Caco-2 (cell line): ENCODE measurements around the gene SPESP1. TPM values are rescaled to one million over a fixed set of nuclear protein-coding genes. Genes with fewer than 3 reads are reported as not detected.

Experiments
- BruUV-seq: library from RNA; stranded (reverse); fragments of 400-500 nt; replicated peaks from 2 replicates; lab custom pipeline; 2021; lab: Mats Ljungman, UMichigan
- CTCF ChIA-PET: fragments of 300-600 bp; sonication (Branson Sonifier 250); formaldehyde crosslinking; loops from one replicate; lab custom pipeline; 2022; ENCODE audit warnings: antibody characterized with exemption; lab: Charles Lee
- POLR2A ChIA-PET: fragments of 300-600 bp; sonication (Branson Sonifier 250); formaldehyde crosslinking; loops from one replicate; lab custom pipeline; 2022; ENCODE audit warnings: antibody characterized with exemption; lab: Charles Lee
- DNase-seq, 2 experiments: peaks; one replicate each; pipeline versions ENCODE4 v3.0.0 to v3.0.0-alpha.2; 2020 to 2022
- H3K27me3 ChIP-seq: replicated peaks from 2 replicates; pipeline ENCODE4 v1.6.0; 2011; ENCODE audit warnings: low read length; ENCODE audit not compliant: control insufficient read depth, insufficient read depth
- H3K36me3 ChIP-seq: 2 replicates; pipeline ENCODE4 v1.5.1; 2011; ENCODE audit warnings: low read length; ENCODE audit not compliant: control insufficient read depth, insufficient read depth
- H3K4me1 ChIP-seq: fragments of 250-450 bp; sonication (Bioruptor Pico); 2 replicates; pipeline ENCODE4 v1.5.1; 2020; ENCODE audit warnings: mild to moderate bottlenecking
- H3K4me3 ChIP-seq: 2 replicates; pipeline ENCODE4 v1.5.1; 2011; ENCODE audit warnings: low read depth, mild to moderate bottlenecking, control low read depth, low read length
- H3K9me3 ChIP-seq: fragments of 250-450 bp; sonication (Bioruptor Pico); 2 replicates; pipeline ENCODE4 v1.5.1; 2020; ENCODE audit warnings: mild to moderate bottlenecking, moderate library complexity
- H3K27ac Mint-ChIP-seq: one replicate; pipeline ENCODE4 v1.8.0; 2022; ENCODE audit warnings: mixed read lengths; ENCODE audit not compliant: unreplicated experiment
- H3K27me3 Mint-ChIP-seq: one replicate; pipeline ENCODE4 v1.8.0; 2022; ENCODE audit warnings: mixed read lengths; ENCODE audit not compliant: insufficient read depth, unreplicated experiment
- H3K36me3 Mint-ChIP-seq: one replicate; pipeline ENCODE4 v1.8.0; 2022; ENCODE audit warnings: mild to moderate bottlenecking, mixed read lengths; ENCODE audit not compliant: insufficient read depth, unreplicated experiment
- H3K4me1 Mint-ChIP-seq: one replicate; pipeline ENCODE4 v1.8.0; 2022; ENCODE audit warnings: low read depth, mixed read lengths; ENCODE audit not compliant: unreplicated experiment
- H3K4me3 Mint-ChIP-seq: one replicate; pipeline ENCODE4 v1.8.0; 2022; ENCODE audit warnings: mild to moderate bottlenecking, moderate library complexity, mixed read lengths; ENCODE audit not compliant: unreplicated experiment
- H3K9me3 Mint-ChIP-seq: one replicate; pipeline ENCODE4 v1.8.0; 2022; ENCODE audit warnings: mixed read lengths; ENCODE audit not compliant: unreplicated experiment
- CTCF ChIP-seq, 2 experiments: fragments of 200-600 bp in 1 of 2; IDR thresholded peaks; 1 replicate in 1 of 2; 2 replicates in 1 of 2; pipeline versions ENCODE4 v1.5.1 to v1.8.0; 2011 to 2022; ENCODE audit warnings: antibody characterized with exemption in 1 of 2, control low read depth in 1 of 2, inconsistent platforms in 1 of 2, low read depth in 1 of 2, low read length in 1 of 2, mild to moderate bottlenecking in 1 of 2, moderate library complexity in 1 of 2; ENCODE audit not compliant: insufficient read depth in 1 of 2, severe bottlenecking in 1 of 2, unreplicated experiment in 1 of 2
- intact Hi-C: fragments of 100-400 bp; cut with micrococcal nuclease; formaldehyde crosslinking; loops from one replicate; pipeline ENCODE4 v1.10.0; 2022; ENCODE audit not compliant: unreplicated experiment
- total RNA-seq: library from RNA; stranded (reverse); gene quantifications from 2 replicates; pipeline ENCODE4 v1.2.3, GENCODE V29; 2022

SPESP1 gene
- total RNA-seq, 1 experiment from 2014 or later = not detected

GRCh38 chr15:68933001-68933400 lies 2.7 kb downstream of the SPESP1 start:
- TF ChIP-seq CTCF (IDR thresholded peaks at IDR 0.05; ENCODE audit: insufficient read depth in 1 of 2, low read depth in 1 of 2, low read length in 1 of 2, severe bottlenecking in 1 of 2, unreplicated experiment in 1 of 2) = no peak
- no peaks in the 10 kb centered on the region for H3K9me3 ChIP-seq
- H3K36me3 ChIP-seq = no peaks in the 10 kb centered on the region
- Mint-ChIP-seq H3K4me3 (no peak overlapping the region), H3K4me1 (no peaks in the 10 kb centered on the region), H3K9me3 (no peaks in the 10 kb centered on the region), H3K27ac (no peak overlapping the region), H3K36me3 (no peaks in the 10 kb centered on the region), H3K27me3 (no peaks in the 10 kb centered on the region)
- ChIA-PET POLR2A (no interaction called here), CTCF (no interaction called here)
- H3K27me3 ChIP-seq = no peaks in the 10 kb centered on the region
- intact Hi-C loops = no loop called here
- DNase-seq = no peak
- BruUV-seq = no TSS peak
- no peak overlapping the region for H3K4me3 ChIP-seq
- H3K4me1 ChIP-seq = no peaks in the 10 kb centered on the region

GRCh38 chr15:68934341-68934740 lies 4.0 kb downstream of the SPESP1 start:
- Mint-ChIP-seq H3K4me3 (no peak overlapping the region), H3K27ac (no peak overlapping the region), H3K36me3 (no peaks in the 10 kb centered on the region), H3K4me1 (peaks cover 2% of the 10 kb centered on the region), H3K27me3 (peaks cover 4% of the 10 kb centered on the region), H3K9me3 (no peaks in the 10 kb centered on the region)
- ChIA-PET POLR2A (no interaction called here), CTCF (no interaction called here)
- BruUV-seq = no TSS peak
- intact Hi-C loops = no loop called here
- no peaks in the 10 kb centered on the region for H3K9me3 ChIP-seq
- H3K36me3 ChIP-seq = no peaks in the 10 kb centered on the region
- H3K4me3 ChIP-seq = no peak overlapping the region
- no peak for DNase-seq
- no peaks in the 10 kb centered on the region for H3K27me3 ChIP-seq
- TF ChIP-seq CTCF (IDR thresholded peaks at IDR 0.05; ENCODE audit: insufficient read depth in 1 of 2, low read depth in 1 of 2, low read length in 1 of 2, severe bottlenecking in 1 of 2, unreplicated experiment in 1 of 2) = no peak
- H3K4me1 ChIP-seq = no peaks in the 10 kb centered on the region

GRCh38 chr15:68935400-68935937 lies 5.1 kb downstream of the SPESP1 start:
- intact Hi-C loops = no loop called here
- H3K9me3 ChIP-seq = no peaks in the 10 kb centered on the region
- BruUV-seq = no TSS peak
- ChIA-PET POLR2A (no interaction called here), CTCF (no interaction called here)
- no peak overlapping the region for H3K4me3 Mint-ChIP-seq
- no peaks in the 10 kb centered on the region for H3K36me3 Mint-ChIP-seq
- no peaks in the 10 kb centered on the region for H3K4me1 ChIP-seq
- H3K27me3 Mint-ChIP-seq = peaks cover 6% of the 10 kb centered on the region
- no peaks in the 10 kb centered on the region for H3K36me3 ChIP-seq
- H3K27ac Mint-ChIP-seq = no peak overlapping the region
- H3K4me1 Mint-ChIP-seq = peaks cover 6% of the 10 kb centered on the region
- no peaks in the 10 kb centered on the region for H3K27me3 ChIP-seq
- DNase-seq = no peak
- H3K9me3 Mint-ChIP-seq = no peaks in the 10 kb centered on the region
- H3K4me3 ChIP-seq = no peak overlapping the region
- TF ChIP-seq CTCF (IDR thresholded peaks at IDR 0.05; ENCODE audit: insufficient read depth in 1 of 2, low read depth in 1 of 2, low read length in 1 of 2, severe bottlenecking in 1 of 2, unreplicated experiment in 1 of 2) = no peak
